ENCODE data around the gene FAM13A.

The FAM13A gene

DNA sequence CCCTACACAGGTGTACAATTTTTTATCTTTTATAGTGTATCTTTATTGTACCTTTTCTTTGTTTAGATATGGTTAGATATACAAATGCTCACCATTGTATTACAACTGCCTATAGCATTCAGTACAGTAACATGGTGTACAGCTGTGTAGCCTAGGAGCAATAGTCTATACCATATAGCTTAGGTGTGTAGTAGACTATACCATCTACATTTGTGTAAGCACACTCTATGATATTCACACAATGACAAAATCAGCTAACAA lies 80.3 kb downstream of the FAM13A start (continued):
- TF ChIP-seq TRIM28 (IDR thresholded peaks at IDR 0.05; ENCODE audit: borderline replicate concordance, low read length) = no peak
- no peak for TF ChIP-seq GLIS1 (tag by site-specific recombination; IDR thresholded peaks at IDR 0.05)
- TF ChIP-seq ZNF394 (tag by site-specific recombination; IDR thresholded peaks at IDR 0.05; ENCODE audit: borderline replicate concordance) = no peak
- TF ChIP-seq ZIC2 (tag by site-specific recombination; IDR thresholded peaks at IDR 0.05) = no peak
- no peak for TF ChIP-seq ZNF19 (tag by site-specific recombination; IDR thresholded peaks at IDR 0.05; ENCODE audit: low read depth)
- TF ChIP-seq ZNF324 (tag by site-specific recombination; IDR thresholded peaks at IDR 0.05) = no peak
- no peak for TF ChIP-seq ZNF76 (tag by site-specific recombination; IDR thresholded peaks at IDR 0.05; ENCODE audit: borderline replicate concordance, low read depth)
- no peak for TF ChIP-seq GLIS2 (tag by site-specific recombination; IDR thresholded peaks at IDR 0.05)

DNA sequence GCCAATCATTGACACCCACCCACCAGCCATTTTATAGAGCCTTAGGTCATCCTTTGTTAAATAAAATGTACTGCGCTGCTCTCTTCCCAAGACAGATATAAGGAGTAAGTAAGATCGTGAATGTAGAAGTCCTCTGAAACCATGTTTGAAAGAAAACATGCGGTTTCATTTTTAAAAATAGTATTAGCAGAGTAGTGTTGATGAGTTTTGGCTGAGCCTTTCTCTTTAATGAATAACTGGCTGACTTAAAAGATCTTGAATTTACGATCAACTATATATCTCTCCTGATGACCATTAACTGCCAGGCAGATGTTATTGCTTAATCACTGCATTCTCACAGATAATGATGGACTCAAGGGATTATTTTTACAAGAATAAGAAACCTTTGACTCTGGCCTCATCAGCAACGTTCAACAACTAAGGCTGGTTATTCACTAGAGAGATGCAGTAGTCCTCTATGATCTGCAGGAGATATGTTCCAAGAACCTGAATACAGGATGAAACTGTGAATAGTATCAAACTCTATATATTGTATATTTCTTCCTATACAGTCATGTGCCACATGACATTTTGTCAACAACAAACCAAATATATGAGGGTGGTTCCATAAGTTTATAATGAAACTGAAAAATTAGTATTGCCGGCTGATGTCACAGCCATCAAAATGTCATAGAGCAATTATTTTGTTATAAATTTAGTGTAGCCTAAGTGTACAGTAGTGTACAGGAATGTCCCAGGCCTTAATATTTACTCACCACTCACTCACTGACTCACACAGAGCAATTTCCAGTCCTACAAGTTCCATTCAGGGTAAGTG lies 80.8 kb downstream of the FAM13A start:
- TF ChIP-seq FEZF1 (tag by site-specific recombination; IDR thresholded peaks at IDR 0.05) (no peak), ZNF132 (tag by site-specific recombination; IDR thresholded peaks at IDR 0.05; ENCODE audit: borderline replicate concordance) (no peak), TCF7L2 (IDR thresholded peaks at IDR 0.05; ENCODE audit: borderline replicate concordance, low read depth, low read length) (no peak), ZNF621 (tag by site-specific recombination; IDR thresholded peaks at IDR 0.05) (no peak), ZBTB7A (tag by site-specific recombination; IDR thresholded peaks at IDR 0.05; ENCODE audit: low read depth) (no peak)
- TF ChIP-seq, protein P1, sequence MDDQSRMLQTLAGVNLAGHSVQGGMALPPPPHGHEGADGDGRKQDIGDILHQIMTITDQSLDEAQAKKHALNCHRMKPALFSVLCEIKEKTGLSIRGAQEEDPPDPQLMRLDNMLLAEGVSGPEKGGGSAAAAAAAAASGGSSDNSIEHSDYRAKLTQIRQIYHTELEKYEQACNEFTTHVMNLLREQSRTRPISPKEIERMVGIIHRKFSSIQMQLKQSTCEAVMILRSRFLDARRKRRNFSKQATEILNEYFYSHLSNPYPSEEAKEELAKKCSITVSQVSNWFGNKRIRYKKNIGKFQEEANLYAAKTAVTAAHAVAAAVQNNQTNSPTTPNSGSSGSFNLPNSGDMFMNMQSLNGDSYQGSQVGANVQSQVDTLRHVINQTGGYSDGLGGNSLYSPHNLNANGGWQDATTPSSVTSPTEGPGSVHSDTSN (CRISPR knock-in tag; IDR thresholded peaks at IDR 0.05) = no peak
- TF ChIP-seq, protein P2, sequence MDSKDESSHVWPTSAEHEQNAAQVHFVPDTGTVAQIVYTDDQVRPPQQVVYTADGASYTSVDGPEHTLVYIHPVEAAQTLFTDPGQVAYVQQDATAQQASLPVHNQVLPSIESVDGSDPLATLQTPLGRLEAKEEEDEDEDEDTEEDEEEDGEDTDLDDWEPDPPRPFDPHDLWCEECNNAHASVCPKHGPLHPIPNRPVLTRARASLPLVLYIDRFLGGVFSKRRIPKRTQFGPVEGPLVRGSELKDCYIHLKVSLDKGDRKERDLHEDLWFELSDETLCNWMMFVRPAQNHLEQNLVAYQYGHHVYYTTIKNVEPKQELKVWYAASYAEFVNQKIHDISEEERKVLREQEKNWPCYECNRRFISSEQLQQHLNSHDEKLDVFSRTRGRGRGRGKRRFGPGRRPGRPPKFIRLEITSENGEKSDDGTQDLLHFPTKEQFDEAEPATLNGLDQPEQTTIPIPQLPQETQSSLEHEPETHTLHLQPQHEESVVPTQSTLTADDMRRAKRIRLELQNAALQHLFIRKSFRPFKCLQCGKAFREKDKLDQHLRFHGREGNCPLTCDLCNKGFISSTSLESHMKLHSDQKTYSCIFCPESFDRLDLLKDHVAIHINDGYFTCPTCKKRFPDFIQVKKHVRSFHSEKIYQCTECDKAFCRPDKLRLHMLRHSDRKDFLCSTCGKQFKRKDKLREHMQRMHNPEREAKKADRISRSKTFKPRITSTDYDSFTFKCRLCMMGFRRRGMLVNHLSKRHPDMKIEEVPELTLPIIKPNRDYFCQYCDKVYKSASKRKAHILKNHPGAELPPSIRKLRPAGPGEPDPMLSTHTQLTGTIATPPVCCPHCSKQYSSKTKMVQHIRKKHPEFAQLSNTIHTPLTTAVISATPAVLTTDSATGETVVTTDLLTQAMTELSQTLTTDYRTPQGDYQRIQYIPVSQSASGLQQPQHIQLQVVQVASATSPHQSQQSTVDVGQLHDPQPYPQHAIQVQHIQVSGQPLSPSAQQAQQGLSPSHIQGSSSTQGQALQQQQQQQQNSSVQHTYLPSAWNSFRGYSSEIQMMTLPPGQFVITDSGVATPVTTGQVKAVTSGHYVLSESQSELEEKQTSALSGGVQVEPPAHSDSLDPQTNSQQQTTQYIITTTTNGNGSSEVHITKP (tag by site-specific recombination; IDR thresholded peaks at IDR 0.05) = no peak
- TF ChIP-seq, protein P3, sequence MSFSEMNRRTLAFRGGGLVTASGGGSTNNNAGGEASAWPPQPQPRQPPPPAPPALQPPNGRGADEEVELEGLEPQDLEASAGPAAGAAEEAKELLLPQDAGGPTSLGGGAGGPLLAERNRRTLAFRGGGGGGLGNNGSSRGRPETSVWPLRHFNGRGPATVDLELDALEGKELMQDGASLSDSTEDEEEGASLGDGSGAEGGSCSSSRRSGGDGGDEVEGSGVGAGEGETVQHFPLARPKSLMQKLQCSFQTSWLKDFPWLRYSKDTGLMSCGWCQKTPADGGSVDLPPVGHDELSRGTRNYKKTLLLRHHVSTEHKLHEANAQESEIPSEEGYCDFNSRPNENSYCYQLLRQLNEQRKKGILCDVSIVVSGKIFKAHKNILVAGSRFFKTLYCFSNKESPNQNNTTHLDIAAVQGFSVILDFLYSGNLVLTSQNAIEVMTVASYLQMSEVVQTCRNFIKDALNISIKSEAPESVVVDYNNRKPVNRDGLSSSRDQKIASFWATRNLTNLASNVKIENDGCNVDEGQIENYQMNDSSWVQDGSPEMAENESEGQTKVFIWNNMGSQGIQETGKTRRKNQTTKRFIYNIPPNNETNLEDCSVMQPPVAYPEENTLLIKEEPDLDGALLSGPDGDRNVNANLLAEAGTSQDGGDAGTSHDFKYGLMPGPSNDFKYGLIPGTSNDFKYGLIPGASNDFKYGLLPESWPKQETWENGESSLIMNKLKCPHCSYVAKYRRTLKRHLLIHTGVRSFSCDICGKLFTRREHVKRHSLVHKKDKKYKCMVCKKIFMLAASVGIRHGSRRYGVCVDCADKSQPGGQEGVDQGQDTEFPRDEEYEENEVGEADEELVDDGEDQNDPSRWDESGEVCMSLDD (tag by site-specific recombination; IDR thresholded peaks at IDR 0.05) = no peak
- Histone ChIP-seq H3K4me3 (ENCODE audit: low read depth, low read length) (no peak overlapping the region), H3K9me3 (ENCODE audit: control insufficient read depth, insufficient read depth, low read depth, low read length) (no peaks in the 10 kb centered on the region), H3K27ac (ENCODE audit: extremely low read depth, low read depth, low read length) (no peak overlapping the region), H3K36me3 (ENCODE audit: control insufficient read depth in 2 of 2, insufficient read depth in 1 of 2, low read length in 2 of 2) (no peaks in the 10 kb centered on the region), H3K4me1 (ENCODE audit: control insufficient read depth, insufficient read depth, low read length) (no peaks in the 10 kb centered on the region)
- ChIA-PET CTCF (no interaction called here), POLR2A (no interaction called here)

DNA sequence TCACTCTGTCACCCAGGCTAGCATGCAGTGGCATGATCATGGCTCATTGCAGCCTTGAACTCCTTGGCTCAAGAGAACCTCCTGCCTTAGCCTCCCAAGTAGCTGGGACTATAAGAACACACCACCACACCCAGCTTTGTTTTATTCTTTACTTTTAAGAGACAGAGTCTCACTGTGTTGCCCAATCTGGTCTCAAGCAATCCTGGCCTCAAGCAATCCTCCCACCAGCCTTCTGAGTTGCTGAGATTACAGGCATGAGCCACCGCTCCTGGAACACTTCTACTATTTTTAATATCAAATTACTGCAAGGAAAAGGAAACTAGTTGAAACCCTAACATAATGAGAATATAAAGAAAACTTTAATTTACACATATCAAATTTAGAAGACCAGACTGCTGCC lies 85.4 kb downstream of the FAM13A start:
- TF ChIP-seq ZNF311 (tag by site-specific recombination; IDR thresholded peaks at IDR 0.05; ENCODE audit: borderline replicate concordance) (no peak), ZSCAN23 (tag by site-specific recombination; IDR thresholded peaks at IDR 0.05) (no peak), ZNF48 (tag by site-specific recombination; IDR thresholded peaks at IDR 0.05) (no peak)
- TF ChIP-seq, protein P4, sequence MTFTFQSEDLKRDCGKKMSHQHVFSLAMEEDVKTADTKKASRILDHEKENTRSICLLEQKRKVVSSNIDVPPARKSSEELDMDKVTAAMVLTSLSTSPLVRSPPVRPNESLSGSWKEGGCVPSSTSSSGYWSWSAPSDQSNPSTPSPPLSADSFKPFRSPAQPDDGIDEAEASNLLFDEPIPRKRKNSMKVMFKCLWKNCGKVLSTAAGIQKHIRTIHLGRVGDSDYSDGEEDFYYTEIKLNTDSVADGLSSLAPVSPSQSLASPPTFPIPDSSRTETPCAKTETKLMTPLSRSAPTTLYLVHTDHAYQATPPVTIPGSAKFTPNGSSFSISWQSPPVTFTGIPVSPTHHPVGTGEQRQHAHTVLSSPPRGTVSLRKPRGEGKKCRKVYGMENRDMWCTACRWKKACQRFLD (tag by site-specific recombination; IDR thresholded peaks at IDR 0.05) = no peak
- TF ChIP-seq, protein P3 (tag by site-specific recombination; IDR thresholded peaks at IDR 0.05) = no peak

More for the DNA sequence above, 85.4 kb downstream of the FAM13A start:
- ChIA-PET POLR2A (no interaction called here), CTCF (no interaction called here)
- no peaks in the 10 kb centered on the region for H3K36me3 ChIP-seq (ENCODE audit: control insufficient read depth in 2 of 2, insufficient read depth in 1 of 2, low read length in 2 of 2)
- H3K4me3 ChIP-seq (ENCODE audit: low read depth, low read length) = no peak overlapping the region
- H3K4me1 ChIP-seq (ENCODE audit: control insufficient read depth, insufficient read depth, low read length) = no peaks in the 10 kb centered on the region
- no peaks in the 10 kb centered on the region for H3K9me3 ChIP-seq (ENCODE audit: control insufficient read depth, insufficient read depth, low read depth, low read length)
- no peak overlapping the region for H3K27ac ChIP-seq (ENCODE audit: extremely low read depth, low read depth, low read length)
